HG02970 (cell line): ENCODE results near the gene SLC41A3.
"Not testable (repeated sequence)": the region's sequence is repeated elsewhere in the genome, so short reads cannot be mapped to it uniquely, and the experiment has no call there.

ENCODE experiments used
- ATAC-seq: cut with Tn5 transposase; IDR thresholded peaks from one replicate; pipeline ENCODE4 v1.9.1; 2021; ENCODE audit warnings: mild to moderate bottlenecking, moderate library complexity, moderate number of reproducible peaks; ENCODE audit not compliant: unreplicated experiment, low FRiP score

Gene SLC41A3

DNA sequence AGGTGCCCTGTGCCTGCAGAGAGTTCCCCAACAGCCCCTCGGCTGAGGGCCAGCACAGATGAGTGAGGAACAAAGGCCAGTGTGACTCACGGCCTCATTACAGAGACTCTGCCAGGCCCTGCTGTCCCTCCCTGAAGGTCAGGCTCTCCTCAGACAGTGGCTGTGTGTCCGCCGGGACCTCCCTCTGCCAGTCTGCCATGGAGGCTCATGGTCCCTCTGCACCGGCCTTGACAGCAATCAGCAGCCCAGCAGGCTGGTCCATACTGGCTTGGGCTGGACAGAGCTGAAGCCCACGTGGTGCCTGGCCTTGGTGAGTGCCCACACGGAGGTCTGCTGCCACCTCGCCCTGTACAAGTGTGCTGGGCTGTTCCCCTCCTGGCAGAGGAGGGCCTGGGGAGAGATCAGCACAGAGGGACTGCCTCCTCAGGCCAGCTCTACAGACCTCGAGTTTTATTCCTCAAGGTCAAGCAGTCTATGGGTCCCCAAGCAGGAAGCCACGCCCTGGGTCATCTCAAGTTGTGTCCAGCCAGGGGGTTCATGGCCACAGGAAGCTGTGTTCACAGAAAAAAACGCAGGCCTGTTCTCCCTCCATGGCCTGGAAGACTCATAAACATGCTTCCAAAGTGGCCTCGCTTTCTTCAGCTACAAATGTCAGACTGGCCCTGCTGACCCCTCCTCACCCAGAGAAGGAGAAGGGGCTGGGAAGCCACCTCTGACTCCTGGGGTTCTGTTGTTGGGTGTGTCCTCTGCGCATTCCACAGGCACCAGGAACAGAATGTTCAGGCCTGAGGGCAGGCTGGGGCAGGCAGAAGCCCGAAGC lies 27.0 kb downstream of the SLC41A3 start:
- ATAC-seq = no peak

DNA sequence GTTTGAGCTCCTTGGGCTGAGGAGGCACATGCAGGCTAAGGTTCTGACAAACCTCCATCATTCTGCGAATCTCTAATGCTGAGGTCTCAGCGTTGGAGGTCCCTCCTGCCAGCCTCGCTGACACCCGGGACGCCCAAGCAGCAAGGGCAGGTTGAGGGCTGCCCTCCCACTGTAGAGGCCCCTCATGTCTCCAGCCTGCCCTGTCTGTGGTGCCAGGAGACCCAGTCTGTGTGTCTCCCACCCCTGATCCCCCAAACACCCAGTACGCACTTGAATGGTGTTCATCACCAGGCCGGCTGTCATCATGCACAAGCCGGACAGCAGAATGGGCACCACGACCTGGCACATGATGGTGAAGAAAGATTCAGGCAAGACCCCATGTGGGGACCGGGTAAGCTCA lies 27.8 kb downstream of the SLC41A3 start:
- no peak for ATAC-seq

DNA sequence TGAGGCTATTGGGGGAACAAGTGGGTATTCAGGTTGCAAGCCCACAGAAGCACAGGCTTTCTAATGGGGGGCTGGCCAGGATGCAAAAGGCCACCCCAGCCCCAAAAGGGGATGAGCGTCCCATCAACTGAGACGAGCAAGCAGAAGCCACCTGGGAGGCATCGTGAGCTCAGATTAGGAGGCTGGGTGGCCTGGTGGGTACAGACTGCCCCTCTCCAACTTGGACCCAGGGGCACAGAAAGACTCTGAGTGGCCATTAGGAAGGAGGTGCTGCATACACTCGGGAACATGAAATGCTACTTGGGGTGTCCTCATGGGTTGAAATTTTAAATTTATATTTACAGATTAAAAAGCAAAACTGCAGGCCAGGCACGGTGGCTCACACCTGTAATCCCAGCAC lies 29.1 kb downstream of the SLC41A3 start:
- no peak for ATAC-seq

DNA sequence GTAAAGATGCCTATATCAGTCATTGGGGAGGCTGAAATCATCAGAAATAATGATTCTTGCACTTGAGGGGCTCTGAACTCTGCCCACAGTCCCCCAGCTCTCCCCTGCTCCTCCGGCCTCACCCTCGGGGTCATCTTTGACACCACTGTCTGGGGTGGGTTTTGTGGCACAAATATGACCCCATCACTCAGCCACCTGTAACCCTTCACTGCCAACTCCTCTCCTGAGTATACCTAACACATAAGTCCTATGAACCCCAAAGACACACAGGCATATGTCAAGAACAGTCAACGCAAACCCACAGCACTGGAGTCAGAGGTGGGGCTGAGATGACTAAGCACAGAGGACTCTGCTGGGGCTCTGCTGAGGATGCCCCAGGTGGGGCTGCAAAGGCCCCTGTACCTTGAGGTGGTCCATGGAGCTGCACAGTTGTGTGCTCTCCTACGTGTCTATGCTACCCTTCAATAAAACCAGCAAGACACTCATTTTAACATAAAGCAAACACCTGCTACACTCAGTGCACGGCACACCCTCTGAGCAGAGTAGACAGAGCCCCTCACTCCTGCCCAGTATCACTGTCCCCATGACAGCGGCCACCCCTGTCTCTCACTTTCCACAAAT lies 29.9 kb downstream of the SLC41A3 start:
- ATAC-seq = no peak

DNA sequence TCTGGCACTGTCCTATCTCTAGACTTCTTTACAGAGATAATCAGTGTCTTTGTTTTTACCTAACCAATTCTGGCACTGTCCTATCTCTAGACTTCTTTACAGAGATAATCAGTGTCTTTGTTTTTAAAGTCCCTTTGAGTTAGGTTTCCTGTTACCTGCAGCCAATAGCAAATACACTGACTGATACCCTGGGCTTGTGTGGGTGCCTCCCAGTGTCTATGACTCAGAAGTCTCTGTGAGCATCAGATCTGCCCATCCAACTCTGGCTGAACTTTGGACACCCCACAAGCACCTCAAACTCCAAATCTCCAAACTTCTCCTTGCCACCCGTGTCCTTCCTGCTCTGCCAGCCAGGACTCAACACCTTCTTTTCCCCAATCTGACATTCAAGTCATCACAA lies 30.4 kb downstream of the SLC41A3 start:
- no peak for ATAC-seq

DNA sequence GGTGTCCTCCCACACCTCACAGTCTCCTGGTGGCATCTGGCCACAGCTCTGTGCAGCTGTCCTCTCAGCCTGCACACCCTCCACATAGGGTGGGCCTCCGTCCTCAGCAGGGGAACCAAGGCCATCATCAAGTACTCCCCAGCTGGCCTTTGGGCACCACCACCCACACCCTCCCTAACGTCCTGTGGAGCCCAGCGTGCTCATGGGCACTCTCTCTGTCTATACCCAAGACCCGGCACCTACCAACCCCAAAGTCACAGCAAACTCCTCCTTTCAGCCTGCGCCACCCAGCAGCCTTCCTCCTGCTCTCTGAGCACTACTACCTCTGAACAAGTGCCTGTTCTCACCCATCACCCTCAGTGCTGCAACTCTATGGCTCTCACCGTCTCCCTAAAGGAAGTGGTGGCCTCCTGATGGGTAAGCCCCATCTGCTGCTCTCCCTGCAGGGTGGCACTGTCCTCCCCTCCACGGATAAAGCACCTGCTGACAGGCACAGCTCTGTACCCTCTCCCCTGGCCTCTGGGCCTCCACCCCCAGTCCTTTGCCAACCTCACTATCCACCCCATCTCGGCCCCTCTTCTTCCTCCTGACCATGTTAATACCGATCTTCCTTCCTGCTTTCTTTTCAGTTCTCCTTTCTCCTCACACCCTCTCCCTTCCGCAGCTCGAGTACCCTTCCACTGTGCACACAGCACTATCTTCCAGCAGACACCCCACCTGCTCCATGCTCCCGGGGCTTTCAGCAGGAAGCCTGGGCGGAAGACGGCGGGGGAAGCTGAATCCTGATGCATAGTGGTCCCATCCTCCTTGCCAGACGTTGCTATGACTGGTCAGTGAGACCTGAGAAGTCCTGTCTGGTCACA lies 31.5 kb downstream of the SLC41A3 start:
- ATAC-seq = no peak

DNA sequence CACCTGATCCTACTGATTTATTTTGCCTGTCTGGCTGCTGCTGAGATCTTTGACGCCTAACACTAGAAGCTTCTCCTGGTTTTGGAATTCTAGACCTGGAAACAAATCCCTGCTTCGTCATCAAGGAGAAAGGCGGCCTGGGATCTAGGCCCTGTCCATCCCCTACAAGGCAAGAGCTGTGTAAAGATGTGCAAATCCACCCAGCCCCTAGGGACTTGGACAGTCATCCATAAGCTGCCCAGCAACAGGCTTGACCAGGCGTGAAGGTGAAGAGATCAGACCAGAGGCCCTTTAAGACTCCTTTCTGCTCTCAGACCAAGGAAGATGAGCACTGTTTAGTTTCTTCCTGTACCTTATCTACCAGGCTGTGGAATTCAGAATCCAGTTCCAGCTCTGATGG lies 32.2 kb downstream of the SLC41A3 start:
- ATAC-seq = no peak

DNA sequence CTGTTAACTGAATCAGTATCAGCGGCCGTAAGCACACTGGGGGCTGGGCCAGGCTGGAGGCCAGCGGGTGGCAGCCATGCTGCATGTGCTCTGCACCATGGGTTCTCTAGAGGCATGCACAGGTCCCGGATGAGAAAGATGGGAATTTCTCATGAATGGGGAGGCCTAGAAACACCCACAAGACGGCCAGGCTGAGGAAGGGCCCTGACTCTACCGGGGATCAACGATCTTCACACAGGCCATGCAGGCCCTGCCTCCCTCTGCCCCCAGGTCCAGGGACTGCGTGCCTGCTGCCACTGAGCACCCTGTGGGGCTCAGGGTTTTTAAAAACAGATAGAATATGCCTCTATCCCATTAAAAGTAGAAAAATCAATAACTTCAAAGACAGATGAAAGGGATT lies 32.7 kb downstream of the SLC41A3 start:
- no peak for ATAC-seq

DNA sequence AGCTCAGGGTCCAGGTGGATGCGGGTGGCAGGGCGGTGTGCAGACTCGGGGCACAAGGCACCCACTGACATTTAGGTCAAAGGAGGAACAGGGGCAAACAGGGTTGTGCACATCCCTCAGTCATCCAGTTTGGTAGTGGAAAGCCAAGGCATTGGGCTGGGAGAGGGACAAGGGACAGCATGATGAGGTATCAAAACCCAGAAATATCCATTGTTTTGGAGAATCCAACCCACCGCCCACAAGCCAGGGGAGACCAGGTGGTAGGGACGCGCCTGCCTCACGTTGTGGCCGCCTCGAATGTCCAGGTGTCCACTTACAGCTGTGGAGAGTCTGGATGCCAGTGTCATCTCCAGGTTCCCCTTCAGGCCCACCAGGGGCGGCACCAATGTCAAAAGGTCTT lies 33.3 kb downstream of the SLC41A3 start:
- ATAC-seq = no peak

DNA sequence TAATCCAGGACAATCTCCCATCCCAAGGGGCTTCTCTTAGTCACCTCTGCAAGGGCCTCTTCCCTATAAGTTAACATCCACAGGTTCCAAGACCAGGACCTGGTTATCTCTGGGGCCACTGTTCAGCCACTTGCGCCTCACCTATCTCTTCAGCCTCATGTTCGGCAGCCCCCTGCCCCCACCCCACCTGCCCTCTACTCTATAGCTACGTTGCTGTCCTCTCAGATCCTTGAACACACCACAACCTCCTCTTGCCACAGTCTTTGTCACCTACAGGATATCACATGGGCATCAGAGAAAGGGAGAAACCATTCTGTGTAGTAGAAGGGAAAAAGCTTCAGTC lies 33.9 kb downstream of the SLC41A3 start:
- ATAC-seq = no peak

DNA sequence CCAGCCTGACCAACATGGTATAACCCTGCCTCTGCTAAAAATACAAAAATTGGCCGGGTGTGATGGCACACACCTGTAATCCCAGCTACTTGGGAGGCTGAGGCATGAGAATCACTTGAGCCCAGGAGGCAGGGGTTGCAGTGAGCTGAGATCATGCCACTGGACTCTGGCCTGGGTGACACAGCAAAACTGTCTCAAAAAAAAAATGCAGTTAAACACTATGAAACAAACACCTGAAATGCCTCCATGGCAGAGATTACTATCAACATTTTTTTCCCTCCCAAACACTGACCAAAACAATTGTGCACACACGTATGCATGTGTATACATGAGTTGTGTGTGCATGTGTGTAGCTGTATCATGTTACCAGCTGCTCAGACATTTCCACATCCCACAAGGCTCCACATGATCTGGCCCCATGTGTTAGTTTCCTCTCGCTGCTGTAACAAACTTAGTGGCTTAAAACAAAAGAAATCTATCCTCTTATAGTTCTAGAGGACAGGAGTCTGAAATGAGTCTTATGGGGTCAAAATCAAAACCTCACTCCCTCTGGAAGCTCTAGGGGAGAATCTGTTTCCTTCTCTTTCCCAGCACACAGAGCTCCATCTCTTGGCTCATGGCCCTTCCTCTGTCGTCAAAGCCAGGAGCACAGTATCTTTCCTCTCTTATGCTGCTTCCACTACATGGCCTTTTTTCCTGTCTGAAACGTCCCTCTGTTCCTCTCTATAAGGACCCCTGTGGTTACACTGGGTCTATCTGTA lies 34.5 kb downstream of the SLC41A3 start:
- no peak for ATAC-seq

DNA sequence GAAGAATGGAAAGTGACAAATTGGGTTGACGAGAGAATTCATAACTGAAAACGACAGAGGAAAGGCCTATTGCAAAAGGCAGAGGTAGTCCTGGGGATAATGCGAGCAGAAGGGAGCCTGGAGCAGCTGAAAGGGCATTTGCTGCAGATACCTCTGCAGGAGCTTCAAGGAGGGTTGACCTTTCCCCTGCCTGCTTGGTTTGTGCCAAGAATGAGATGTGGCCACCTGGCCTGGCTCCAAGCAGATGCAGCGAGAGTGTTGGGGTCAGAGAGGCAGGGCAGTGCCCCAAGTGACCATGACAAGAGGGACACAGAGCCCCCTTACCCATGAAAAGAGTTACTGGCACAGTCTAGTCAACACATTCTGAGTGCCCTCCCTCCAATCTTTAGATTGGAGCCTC lies 43.5 kb downstream of the SLC41A3 start:
- ATAC-seq = no peak

DNA sequence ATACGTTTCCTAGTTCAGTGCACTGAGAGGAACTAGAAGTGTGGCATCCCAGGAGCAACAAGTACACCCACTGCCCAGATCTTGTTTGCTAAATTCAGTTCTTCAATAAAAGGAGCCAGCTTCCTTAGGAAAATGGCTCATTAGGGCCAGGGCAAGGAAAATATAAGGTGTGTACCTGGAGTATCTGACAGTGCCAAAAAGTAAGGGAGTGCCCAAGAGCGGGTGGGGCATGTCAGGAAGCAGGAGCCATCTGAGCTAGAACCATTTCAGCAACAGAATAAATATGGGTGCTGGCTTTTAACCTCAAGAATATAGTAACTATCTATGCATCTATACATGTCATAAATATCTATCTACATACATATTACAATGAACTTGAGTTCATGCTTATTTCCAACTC lies 44.1 kb downstream of the SLC41A3 start:
- ATAC-seq = no peak

DNA sequence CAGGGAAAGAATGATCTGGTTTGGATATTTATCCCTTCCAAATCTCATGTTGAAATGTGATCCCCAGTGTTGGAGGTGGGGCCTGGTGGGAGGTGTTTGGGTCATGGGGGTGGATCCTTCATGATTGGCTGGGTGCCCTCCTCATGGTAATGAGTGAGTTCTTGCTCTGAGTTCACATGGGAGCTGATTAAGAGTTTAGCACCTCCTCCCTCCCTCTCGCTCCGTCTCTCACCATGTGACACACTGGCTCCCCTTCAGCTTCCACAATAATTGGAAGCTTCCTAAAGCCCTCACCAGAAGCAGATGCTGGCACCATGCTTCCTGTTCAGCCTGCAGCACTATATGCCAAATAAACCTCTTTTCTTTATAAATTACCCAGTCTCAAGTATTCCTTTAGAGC lies 45.1 kb downstream of the SLC41A3 start:
- ATAC-seq = not testable (repeated sequence)

DNA sequence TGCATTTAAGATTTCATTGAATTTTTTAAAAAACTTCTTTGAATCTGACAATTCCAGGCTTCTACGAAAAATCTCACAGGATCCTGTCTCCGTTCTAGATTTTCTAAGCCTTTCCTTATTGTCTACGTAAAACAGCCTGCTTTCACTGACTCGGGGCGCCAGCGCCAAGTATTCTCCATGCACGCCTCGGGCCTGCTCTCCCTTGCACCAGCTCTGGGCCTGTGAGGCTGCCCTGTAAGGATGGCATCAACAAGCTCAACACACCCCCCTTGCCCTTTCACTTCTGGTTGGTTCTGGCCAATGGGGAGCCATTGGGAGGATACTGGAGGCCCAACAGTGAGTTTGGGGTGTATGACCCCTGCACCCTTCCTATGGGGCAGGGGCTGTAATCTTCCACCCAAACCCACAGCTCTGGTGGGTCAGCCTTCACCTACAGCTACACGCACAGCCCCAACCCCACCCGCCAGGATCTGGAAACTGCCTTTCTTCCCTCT lies 47.8 kb downstream of the SLC41A3 start:
- no peak for ATAC-seq

DNA sequence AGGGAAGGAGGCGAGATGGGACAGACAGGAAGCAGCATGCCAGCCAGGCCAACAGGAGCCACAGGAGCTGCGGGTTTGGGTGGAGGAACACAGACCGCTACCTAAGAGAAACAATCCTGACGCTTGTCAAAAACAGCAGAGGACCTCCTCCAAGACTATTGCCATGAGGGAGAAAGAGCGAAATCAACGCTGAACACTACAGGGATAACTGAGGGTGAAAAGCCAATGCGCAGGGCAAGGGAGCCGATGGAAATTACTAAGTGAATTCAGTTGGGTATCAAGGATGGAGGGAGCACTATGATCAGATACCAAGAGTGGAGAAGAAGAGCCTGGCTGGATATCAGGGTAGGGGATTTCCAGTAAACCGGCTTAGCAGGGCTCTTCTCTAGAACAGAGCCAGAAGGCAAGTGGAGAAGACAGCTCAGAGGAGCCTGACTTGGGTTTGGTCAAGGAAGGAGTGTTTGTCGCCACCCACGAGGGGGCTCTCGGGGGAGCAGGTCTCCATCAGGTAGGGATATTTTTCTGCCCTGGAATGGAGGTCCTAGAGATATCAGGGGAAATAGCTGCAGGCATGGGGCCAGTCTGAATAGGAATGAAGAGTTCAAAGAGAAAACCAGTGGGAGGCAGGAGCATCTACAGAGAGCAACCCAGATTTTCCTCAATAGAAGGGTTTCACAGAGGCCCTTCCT lies 48.4 kb downstream of the SLC41A3 start:
- no peak for ATAC-seq

DNA sequence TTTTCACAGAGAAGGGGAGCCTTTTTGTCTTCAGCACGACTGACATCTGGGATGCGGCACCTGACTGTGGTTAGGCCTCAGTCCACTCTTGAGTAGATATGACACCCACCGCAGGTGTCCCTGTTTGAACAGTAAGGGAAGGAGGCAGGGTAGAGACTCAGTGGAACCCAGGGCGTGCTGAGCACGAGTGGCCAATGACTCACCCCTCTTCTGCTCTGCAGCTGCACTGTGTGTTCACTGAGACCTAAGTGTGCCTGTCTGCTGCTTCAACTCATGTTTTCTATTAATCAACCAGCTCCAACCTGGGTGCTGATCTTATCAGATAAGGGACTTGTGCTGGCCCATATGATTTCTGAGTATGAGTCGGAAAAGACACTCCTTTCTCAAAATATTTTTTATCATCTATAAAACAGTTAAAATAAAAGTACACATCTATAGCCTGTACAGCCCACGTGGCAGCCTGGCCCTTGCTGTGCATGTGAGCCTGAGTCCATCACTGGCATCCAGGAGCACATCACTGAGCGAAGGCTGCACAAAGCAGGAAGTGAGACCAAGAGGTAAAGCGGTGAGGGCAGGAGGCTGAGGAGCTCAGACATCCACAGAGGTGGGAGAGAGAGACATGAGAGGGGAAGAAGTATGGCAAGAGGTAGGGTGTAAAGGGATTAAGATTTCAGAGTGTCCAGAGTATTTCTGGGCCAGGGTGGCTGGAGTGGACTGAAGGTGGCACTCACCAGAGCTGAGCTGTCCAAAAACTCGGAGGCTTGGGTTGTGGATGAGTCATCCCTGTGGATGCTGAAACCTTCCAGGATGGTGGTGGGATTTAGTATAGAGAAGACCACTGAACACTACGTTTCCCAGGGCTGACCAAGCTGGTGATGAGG lies 49.2 kb downstream of the SLC41A3 start:
- ATAC-seq = no peak

DNA sequence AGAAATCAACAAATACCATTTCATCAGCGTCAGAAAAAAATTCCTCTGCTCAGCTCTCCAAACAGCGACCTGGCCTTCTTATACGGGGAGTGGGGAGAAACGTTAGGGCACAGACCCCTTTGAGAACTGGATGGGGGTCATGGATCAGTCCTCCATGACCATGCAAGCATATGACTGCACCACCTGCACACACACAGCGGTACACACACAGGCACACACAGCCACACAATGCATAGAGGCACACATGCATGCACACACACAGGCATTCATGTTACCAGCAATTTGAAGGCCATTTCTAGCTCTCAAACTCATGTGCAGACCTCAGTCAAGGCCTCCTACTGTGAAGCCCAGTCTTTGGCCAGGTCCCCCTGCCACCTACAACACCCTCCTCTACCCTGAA lies 50.2 kb downstream of the SLC41A3 start:
- no peak for ATAC-seq
